Duodenal mucosa (tissue), 2 donors: ENCODE measurements around the gene NFIB.

Experiments
- H3K27ac ChIP-seq: one replicate; pipeline ENCODE4 v1.7.0; 2013; ENCODE audit warnings: low read depth, low read length
- H3K27me3 ChIP-seq, 2 donors: one replicate each; pipeline ENCODE4 v1.7.0; 2013; ENCODE audit warnings: low read length in 2 of 2, control low read depth in 1 of 2; ENCODE audit not compliant: insufficient read depth in 2 of 2, control insufficient read depth in 1 of 2
- H3K36me3 ChIP-seq, 2 donors: one replicate each; pipeline ENCODE4 v1.7.0; 2013; ENCODE audit warnings: low read length in 2 of 2, control low read depth in 1 of 2; ENCODE audit not compliant: insufficient read depth in 2 of 2, control insufficient read depth in 1 of 2
- H3K4me1 ChIP-seq, 2 donors: one replicate each; pipeline ENCODE4 v1.7.0; 2013; ENCODE audit warnings: low read length in 2 of 2, control low read depth in 1 of 2; ENCODE audit not compliant: insufficient read depth in 2 of 2, control insufficient read depth in 1 of 2
- H3K4me3 ChIP-seq, 2 donors: one replicate each; pipeline ENCODE4 v1.7.0; 2013; ENCODE audit warnings: low read length in 2 of 2, low read depth in 1 of 2
- H3K9ac ChIP-seq, 2 donors: one replicate each; pipeline ENCODE4 v1.7.0; 2013; ENCODE audit warnings: low read length in 2 of 2, low read depth in 1 of 2
- H3K9me3 ChIP-seq, 2 donors: one replicate each; pipeline ENCODE4 v1.7.0; 2013; ENCODE audit warnings: low read length in 2 of 2, control low read depth in 1 of 2; ENCODE audit not compliant: control insufficient read depth in 1 of 2

NFIB gene

GRCh38 chr9:14086495-14086894, 227.4 kb downstream of the NFIB start:
- no peaks in the 10 kb centered on the region for H3K27me3 ChIP-seq
- H3K9me3 ChIP-seq: no peaks in the 10 kb centered on the region
- no peaks in the 10 kb centered on the region for H3K4me1 ChIP-seq
- no peak overlapping the region for H3K4me3 ChIP-seq
- H3K27ac ChIP-seq: no peak overlapping the region
- H3K9ac ChIP-seq: no peak overlapping the region
- H3K36me3 ChIP-seq: peaks cover 0 to 7% of the 10 kb centered on the region in 2 donors

- H3K4me1 ChIP-seq: no peaks in the 10 kb centered on the region
Observed at GRCh38 chr9:14085810-14086209, 228.1 kb downstream of the NFIB start.

GRCh38 chr9:14084867-14085266, 229.1 kb downstream of the NFIB start:
- H3K27ac ChIP-seq: no peak overlapping the region
- H3K4me3 ChIP-seq: no peak overlapping the region
- H3K27me3 ChIP-seq: no peaks in the 10 kb centered on the region
- H3K9ac ChIP-seq: no peak overlapping the region
- no peaks in the 10 kb centered on the region for H3K9me3 ChIP-seq
- peaks cover 0 to 7% of the 10 kb centered on the region in 2 donors for H3K36me3 ChIP-seq
- no peaks in the 10 kb centered on the region for H3K4me1 ChIP-seq

More at GRCh38 chr9:14085810-14086209, 228.1 kb downstream of the NFIB start:
- Histone ChIP-seq H3K4me3 (no peak overlapping the region), H3K36me3 (peaks cover 0 to 7% of the 10 kb centered on the region in 2 donors), H3K9me3 (no peaks in the 10 kb centered on the region), H3K27me3 (no peaks in the 10 kb centered on the region), H3K9ac (no peak overlapping the region), H3K27ac (no peak overlapping the region)

DNA sequence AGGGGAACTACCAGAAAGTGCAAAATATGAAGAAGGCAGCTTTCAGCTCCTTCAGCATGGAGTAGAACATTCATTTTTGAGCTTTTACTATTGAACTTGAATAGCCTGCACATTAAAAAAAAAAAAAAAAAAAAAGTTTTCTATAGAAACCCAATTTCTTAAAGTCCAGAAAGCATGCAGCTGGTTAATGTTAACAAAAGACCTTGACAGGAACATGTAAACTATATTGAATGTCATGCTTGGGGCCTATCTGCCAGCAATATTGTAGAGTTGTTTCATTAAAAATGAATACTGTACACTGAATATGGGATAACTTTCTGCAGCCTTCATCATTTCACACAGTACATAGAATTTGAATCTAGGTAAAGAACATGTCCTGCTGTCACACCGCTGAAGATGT, 230.6 kb downstream of the NFIB start:
- H3K36me3 ChIP-seq: peaks cover 0 to 7% of the 10 kb centered on the region in 2 donors
- H3K9me3 ChIP-seq: no peaks in the 10 kb centered on the region
- no peak overlapping the region for H3K27ac ChIP-seq
- H3K4me1 ChIP-seq: no peaks in the 10 kb centered on the region
- no peaks in the 10 kb centered on the region for H3K27me3 ChIP-seq
- H3K4me3 ChIP-seq: no peak overlapping the region
- H3K9ac ChIP-seq: no peak overlapping the region

DNA sequence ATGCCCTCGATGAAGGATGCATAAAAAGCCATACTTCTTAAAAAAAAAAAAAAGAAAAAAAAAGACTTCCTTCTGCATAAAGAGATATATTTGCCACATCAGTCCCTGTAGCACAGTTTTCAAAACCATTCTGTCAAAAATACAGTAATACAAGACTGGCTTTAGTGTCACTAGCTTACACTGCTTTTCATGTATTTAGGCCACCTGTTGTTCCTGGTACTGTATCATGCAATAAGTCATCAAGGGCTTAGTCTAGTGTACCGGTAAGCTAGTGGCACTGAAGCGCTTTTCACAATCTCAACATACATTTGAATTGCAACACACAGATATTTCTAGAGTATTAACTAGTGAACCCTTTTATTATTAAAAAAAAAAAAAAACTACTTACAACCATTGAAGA, 231.2 kb downstream of the NFIB start:
- no peak overlapping the region for H3K9ac ChIP-seq
- no peaks in the 10 kb centered on the region for H3K9me3 ChIP-seq
- H3K4me3 ChIP-seq: no peak overlapping the region
- no peak overlapping the region for H3K27ac ChIP-seq
- H3K4me1 ChIP-seq: no peaks in the 10 kb centered on the region
- peaks cover 0 to 4% of the 10 kb centered on the region in 2 donors for H3K36me3 ChIP-seq
- no peaks in the 10 kb centered on the region for H3K27me3 ChIP-seq

DNA sequence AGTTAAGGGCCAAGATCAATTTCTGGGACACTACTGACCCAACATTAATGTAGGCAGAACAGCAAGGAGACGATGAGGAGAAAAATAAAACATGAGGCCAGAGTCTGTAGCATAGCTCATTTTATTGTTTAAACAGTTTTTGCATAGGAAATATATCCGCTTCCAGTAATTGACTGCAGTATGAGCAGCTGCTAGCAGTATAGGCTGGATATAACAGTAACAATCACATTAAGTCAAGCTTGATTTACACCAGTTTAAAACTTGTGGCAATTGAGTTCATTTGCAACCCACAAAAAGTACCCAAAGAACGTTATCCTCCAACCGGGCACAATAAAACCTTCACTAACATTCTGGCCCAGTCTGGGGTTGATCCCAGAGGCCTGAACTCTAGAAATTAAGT, 232.2 kb downstream of the NFIB start:
- H3K9ac ChIP-seq: no peak overlapping the region
- no peaks in the 10 kb centered on the region for H3K4me1 ChIP-seq
- H3K9me3 ChIP-seq: no peaks in the 10 kb centered on the region

GRCh38 chr9:14080959-14081542, 232.9 kb downstream of the NFIB start:
- H3K4me1 ChIP-seq: no peaks in the 10 kb centered on the region
- H3K27ac ChIP-seq: no peak overlapping the region
- H3K27me3 ChIP-seq: no peaks in the 10 kb centered on the region
- H3K9ac ChIP-seq: no peak overlapping the region
- no peak overlapping the region for H3K4me3 ChIP-seq
- H3K36me3 ChIP-seq: peaks cover 0 to 2% of the 10 kb centered on the region in 2 donors
- H3K9me3 ChIP-seq: no peaks in the 10 kb centered on the region

More for the DNA sequence above, 232.2 kb downstream of the NFIB start:
- Histone ChIP-seq H3K27me3 (no peaks in the 10 kb centered on the region), H3K4me3 (no peak overlapping the region), H3K36me3 (peaks cover 0 to 2% of the 10 kb centered on the region in 2 donors), H3K27ac (no peak overlapping the region)

DNA sequence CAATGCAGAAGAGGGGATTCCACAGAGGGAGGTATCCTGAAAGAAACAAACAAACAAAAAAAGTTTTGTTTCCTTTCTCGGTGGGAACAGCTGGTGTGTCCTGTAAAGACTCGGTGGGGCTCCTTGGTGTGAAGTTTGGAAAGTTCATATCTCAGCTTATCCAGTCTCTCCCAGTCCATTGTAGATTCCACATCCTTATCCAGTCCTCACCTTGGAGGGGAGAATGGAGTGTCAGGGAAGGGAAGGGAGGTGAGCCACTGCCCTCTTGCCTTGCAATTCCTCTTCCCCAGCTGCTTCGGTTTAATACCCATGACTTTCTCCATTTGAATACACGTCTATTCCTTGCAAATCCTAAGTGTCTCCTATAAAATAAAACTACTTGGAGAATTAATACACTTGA, 234.5 kb downstream of the NFIB start:
- Histone ChIP-seq H3K9ac (no peak overlapping the region), H3K4me3 (no peak overlapping the region), H3K36me3 (no peaks in the 10 kb centered on the region), H3K27me3 (no peaks in the 10 kb centered on the region), H3K4me1 (no peaks in the 10 kb centered on the region), H3K27ac (no peak overlapping the region), H3K9me3 (no peaks in the 10 kb centered on the region)

- H3K9ac ChIP-seq: no peak overlapping the region
- no peaks in the 10 kb centered on the region for H3K27me3 ChIP-seq
- no peaks in the 10 kb centered on the region for H3K9me3 ChIP-seq
- H3K4me3 ChIP-seq: no peak overlapping the region
- H3K27ac ChIP-seq: no peak overlapping the region
- no peaks in the 10 kb centered on the region for H3K4me1 ChIP-seq
- no peaks in the 10 kb centered on the region for H3K36me3 ChIP-seq
Observed at GRCh38 chr9:14077672-14078071, 236.3 kb downstream of the NFIB start.

DNA sequence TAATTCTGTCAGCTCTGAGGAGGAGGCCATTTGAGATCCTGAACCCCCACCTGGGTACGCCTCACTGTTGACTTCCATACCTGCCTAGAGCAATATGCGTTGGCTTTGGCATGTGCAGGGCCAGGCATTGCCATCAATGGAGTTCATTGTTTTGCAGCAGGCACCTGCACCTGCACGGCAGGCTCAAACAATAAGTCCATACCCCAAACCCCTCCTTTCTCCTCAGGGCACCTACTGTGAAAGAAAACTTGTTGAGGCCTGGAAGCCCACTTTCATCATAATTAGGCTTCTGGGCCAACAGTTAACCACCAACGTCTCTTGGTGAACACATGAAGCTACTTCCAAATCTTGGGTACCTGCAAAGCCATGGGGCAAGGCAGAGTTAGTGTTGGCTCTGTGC, 238.7 kb downstream of the NFIB start:
- Histone ChIP-seq H3K9ac (no peak overlapping the region), H3K9me3 (no peaks in the 10 kb centered on the region), H3K27me3 (no peaks in the 10 kb centered on the region), H3K4me3 (no peak overlapping the region), H3K4me1 (no peaks in the 10 kb centered on the region), H3K36me3 (no peaks in the 10 kb centered on the region), H3K27ac (no peak overlapping the region)

DNA sequence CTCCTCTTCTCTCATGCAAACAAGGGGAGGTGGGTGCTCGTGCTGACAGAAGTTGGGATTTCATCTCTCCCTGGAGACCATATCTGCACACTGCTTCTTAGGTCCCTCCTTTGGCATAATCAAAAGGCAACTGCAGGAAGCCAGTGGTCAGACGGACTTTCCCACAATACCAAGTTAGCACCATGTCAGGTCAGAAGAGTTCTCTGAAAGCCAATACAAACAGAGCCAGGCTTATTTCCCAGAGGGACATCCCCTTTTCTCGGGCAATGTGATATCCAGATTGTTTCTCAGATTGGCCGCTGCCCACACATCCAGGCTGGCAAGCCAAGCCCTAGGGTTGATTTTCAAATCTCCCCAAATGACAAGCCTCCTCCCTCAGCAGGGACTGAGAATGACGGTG, 241.1 kb downstream of the NFIB start:
- H3K27me3 ChIP-seq: no peaks in the 10 kb centered on the region
- H3K9ac ChIP-seq: no peak overlapping the region
- no peaks in the 10 kb centered on the region for H3K4me1 ChIP-seq
- H3K9me3 ChIP-seq: no peaks in the 10 kb centered on the region
- no peak overlapping the region for H3K27ac ChIP-seq
- H3K4me3 ChIP-seq: no peak overlapping the region
- H3K36me3 ChIP-seq: no peaks in the 10 kb centered on the region
